T-helper 17 cell (primary cell): ENCODE results near the gene TSHR. TPM values are rescaled to one million over a fixed set of nuclear protein-coding genes. Genes with fewer than 3 reads are reported as not detected.
"Not testable (repeated sequence)": the region's sequence is repeated elsewhere in the genome, so short reads cannot be mapped to it uniquely, and the experiment has no call there.

Experiments used
- ATAC-seq: fragments of 150-1000 bp; cut with Tn5 transposase; 2 replicates; pipeline ENCODE4 v1.10.0; 2021; ENCODE audit warnings: mild to moderate bottlenecking, moderate library complexity
- DNase-seq, 3 donors: peaks; one replicate each; pipeline versions ENCODE4 v3.0.0 to v3.0.0-alpha.2; 2020 to 2021
- H3K9me3 ChIP-seq: one replicate; pipeline ENCODE4 v1.7.0; 2013; ENCODE audit warnings: low read length, mild to moderate bottlenecking; ENCODE audit not compliant: control insufficient read depth, poor library complexity, severe bottlenecking
- H3K27ac Mint-ChIP-seq: one replicate; pipeline ENCODE4 v1.8.0; 2022; ENCODE audit warnings: mild to moderate bottlenecking, moderate library complexity, mixed read lengths
- H3K27me3 Mint-ChIP-seq: one replicate; pipeline ENCODE4 v1.8.0; 2022; ENCODE audit warnings: mixed read lengths
- H3K36me3 Mint-ChIP-seq: one replicate; pipeline ENCODE4 v1.8.0; 2022; ENCODE audit warnings: low read depth, mixed read lengths
- H3K4me1 Mint-ChIP-seq: one replicate; pipeline ENCODE4 v1.8.0; 2022; ENCODE audit warnings: mild to moderate bottlenecking, mixed read lengths
- H3K4me3 Mint-ChIP-seq: one replicate; pipeline ENCODE4 v1.8.0; 2022; ENCODE audit warnings: mild to moderate bottlenecking, moderate library complexity, mixed read lengths
- total RNA-seq, 4 donors: library from RNA in 2 of 4; stranded (reverse) in 2 of 4; gene quantifications; one replicate each; pipeline ENCODE4 v1.2.3 and lab custom pipeline; 2022 to 2026

TSHR gene
- total RNA-seq, 2 donors from 2014 or later, result 0.13 to 0.50 TPM

DNA sequence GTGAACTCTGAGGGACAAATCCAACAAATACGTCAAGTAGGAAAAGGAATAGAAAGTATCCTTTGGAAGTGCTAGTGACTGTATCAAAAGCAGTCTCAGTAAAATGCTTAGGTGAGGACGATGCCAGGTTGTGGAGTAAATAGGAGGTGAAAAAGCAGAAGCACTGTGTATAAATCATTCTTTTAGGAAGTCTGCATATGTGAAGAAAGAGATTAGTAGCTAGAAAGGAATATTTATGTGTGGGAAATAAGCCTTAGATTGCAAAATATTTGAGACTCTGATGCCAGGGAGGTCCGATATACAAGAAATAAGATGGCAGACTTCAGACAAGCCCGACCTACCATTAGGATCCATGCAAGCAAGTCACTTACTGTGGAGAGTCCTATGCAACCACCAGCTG lies 21.7 kb upstream of the TSHR start:
- Mint-ChIP-seq H3K4me1 (peaks cover 36% of the 10 kb centered on the region), H3K27ac (peak overlapping the region; percentile 63), H3K27me3 (no peaks in the 10 kb centered on the region), H3K36me3 (no peaks in the 10 kb centered on the region), H3K4me3 (no peak overlapping the region)
- DNase-seq (no peak), ATAC-seq (no peak)
- H3K9me3 ChIP-seq, result no peaks in the 10 kb centered on the region

DNA sequence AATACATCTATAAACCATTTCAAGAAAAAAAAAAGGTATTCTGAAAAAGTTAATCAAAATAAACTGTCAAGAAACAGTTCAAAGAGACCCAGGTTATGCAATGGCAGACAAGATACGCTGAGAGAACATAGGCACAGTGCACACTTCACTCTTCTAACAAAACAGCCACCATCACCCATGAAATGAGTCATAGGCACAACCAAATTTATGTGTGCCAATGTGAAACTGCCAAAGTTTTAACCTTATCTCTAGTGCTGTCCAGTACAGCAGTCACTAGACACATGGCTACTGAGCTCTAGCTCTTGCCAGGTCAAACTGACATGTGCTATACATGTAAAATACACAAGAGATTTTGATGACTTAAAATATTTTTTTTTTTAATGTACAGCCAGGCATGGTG lies 15.3 kb upstream of the TSHR start:
- peak; percentile 25 for ATAC-seq
- no peak for DNase-seq
- H3K9me3 ChIP-seq, result no peaks in the 10 kb centered on the region
- Mint-ChIP-seq H3K27ac (peak overlapping the region; percentile 96), H3K36me3 (no peaks in the 10 kb centered on the region), H3K27me3 (no peaks in the 10 kb centered on the region), H3K4me1 (peaks cover 25% of the 10 kb centered on the region), H3K4me3 (no peak overlapping the region)

- H3K4me1 Mint-ChIP-seq, result peaks cover 17% of the 10 kb centered on the region
- H3K27ac Mint-ChIP-seq, result peak within 1 kb of the TSS; percentile 96
- DNase-seq (peak; percentile 66 to 72 (median 71)), ATAC-seq (peak; percentile 93)
- H3K9me3 ChIP-seq, result no peaks in the 10 kb centered on the region
- no peaks in the 10 kb centered on the region for H3K27me3 Mint-ChIP-seq
- peak within 1 kb of the TSS; percentile 89 for H3K4me3 Mint-ChIP-seq
- no peaks in the 10 kb centered on the region for H3K36me3 Mint-ChIP-seq
Observed at GRCh38 chr14:80941241-80942185, 13.9 kb upstream of the TSHR start, which contains the start of gene CEP128. CEP128 (minus strand) TSS chr14:80941738.

DNA sequence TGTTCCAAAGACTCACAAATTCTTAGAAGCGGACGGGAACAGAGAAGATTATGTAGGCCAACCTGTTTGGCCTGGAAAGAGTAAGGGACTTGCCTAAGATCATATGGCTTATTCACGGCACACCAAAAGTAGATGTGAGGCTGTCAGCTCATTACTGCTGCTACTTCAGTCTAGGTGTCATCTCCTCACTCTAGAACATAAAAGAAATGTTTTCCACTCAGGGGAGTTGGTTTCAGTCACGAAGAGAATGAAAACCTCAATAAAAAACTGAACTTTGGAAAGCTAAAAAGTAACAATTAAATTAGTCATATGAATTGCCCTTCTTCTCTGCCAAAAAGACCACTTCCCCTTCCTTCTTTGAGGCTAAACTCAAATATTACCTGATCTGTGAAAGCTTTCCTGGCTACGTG lies 13.2 kb upstream of the TSHR start:
- Mint-ChIP-seq H3K4me3 (peak overlapping the region; percentile 89), H3K27me3 (peaks cover 1% of the 10 kb centered on the region), H3K36me3 (no peaks in the 10 kb centered on the region), H3K27ac (peak overlapping the region; percentile 96), H3K4me1 (peaks cover 17% of the 10 kb centered on the region)
- no peak for DNase-seq
- H3K9me3 ChIP-seq, result no peaks in the 10 kb centered on the region
- peak; percentile 33 for ATAC-seq

DNA sequence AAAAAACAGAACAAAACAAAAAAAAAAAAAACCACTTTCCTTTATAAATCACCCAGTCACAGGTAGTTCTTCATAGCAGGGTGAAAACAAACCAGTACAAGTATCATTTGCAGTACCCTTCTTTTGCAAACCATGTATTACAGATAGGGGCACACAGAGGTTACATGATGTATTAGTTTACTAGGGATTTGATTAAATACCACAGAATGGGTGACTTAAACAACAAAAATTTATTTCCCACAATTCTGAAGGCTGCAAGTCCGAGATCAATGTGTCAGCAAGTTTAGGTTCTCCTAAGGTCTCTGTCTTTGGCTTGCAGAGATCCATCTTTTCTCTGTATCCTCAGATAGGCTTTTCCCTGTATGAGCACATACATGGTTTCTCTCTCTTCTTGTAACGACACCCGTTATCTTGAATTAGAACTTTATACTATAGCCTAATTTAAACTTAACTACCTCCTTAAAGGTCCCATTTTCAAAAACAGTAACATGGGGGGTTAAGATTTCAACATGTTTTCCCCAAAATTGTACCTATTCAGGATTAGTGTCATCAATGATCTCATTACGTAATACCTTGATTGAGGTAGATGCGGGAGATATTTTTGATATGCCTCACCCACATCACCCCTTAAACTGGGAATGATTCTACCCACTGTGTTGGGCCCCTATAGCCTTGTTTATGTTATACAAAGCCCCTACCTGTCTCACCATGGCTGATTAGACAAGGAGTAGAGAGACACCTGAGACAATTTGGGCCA lies 10.4 kb upstream of the TSHR start:
- no peak for DNase-seq
- ATAC-seq, result no peak
- Mint-ChIP-seq H3K4me3 (no peak overlapping the region), H3K4me1 (peaks cover 17% of the 10 kb centered on the region), H3K36me3 (no peaks in the 10 kb centered on the region), H3K27me3 (peaks cover 20% of the 10 kb centered on the region), H3K27ac (no peak overlapping the region)
- H3K9me3 ChIP-seq, result no peaks in the 10 kb centered on the region

DNA sequence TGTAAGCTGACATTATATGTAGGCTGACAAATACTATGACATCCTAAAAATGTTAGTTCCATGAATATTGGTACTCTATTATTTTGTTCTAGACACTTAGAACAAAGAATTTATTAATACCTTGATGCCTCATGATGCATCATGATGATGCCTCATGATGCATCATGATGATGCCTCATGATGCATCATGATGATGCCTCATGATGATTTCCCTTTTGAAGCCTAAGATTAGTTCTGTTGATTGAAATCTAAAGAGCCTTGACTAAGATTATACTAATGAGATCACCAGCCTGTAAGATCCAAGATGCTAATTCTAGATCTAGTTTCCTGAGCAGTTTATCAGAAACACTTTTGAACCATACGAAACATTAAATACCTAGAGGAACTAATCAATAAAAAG lies 9.2 kb upstream of the TSHR start:
- H3K27me3 Mint-ChIP-seq, result peaks cover 20% of the 10 kb centered on the region
- no peak for DNase-seq
- no peaks in the 10 kb centered on the region for H3K9me3 ChIP-seq

DNA sequence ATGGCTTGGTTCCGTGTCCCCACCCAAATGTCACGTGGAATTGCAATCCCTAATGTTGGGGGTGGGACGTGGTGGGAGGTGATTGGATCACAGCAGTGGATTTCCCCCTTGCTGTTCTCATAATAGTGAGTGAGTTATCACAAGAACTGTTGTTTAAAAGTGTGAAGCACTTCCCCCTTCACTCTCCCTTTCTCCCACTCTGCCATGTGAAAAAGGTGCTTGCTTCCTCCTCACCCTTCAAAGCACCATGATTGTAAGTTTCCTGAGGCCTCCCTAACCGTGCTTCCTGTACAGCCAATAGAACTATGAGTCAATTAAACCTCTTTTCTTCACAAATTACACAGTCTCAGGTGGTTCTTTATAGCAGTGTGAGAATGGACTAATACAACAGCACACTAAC lies 8.6 kb upstream of the TSHR start:
- peaks cover 20% of the 10 kb centered on the region for H3K27me3 Mint-ChIP-seq
- DNase-seq, result no peak
- H3K4me1 Mint-ChIP-seq, result peaks cover 11% of the 10 kb centered on the region
- H3K9me3 ChIP-seq, result no peaks in the 10 kb centered on the region
- H3K36me3 Mint-ChIP-seq, result no peaks in the 10 kb centered on the region
- H3K4me3 Mint-ChIP-seq, result no peak overlapping the region
- no peak overlapping the region for H3K27ac Mint-ChIP-seq
- no peak for ATAC-seq

More for the DNA sequence above, 9.2 kb upstream of the TSHR start:
- Mint-ChIP-seq H3K4me3 (no peak overlapping the region), H3K4me1 (peaks cover 14% of the 10 kb centered on the region), H3K27ac (no peak overlapping the region), H3K36me3 (no peaks in the 10 kb centered on the region)
- ATAC-seq, result no peak

DNA sequence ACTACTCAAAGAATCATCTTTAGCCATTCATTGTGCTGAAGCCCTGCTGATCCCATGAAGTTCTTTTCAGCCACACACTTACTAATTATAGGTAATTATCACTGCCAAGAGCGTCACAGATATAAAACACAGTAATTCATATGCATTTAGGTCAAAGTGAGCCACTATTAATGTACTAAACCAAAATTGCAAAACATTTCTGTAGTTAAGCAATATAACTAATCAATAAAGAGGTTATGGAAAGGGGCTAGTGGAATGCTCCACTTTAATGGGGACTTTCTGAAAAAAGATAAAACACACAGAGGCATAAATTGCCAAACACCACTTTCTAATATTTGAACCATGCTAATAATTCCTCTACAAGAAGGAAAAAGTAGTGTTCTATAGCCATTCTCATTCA lies 7.1 kb upstream of the TSHR start:
- ATAC-seq (no peak), DNase-seq (no peak)
- Mint-ChIP-seq H3K27ac (no peak overlapping the region), H3K4me1 (no peaks in the 10 kb centered on the region), H3K27me3 (peaks cover 20% of the 10 kb centered on the region), H3K36me3 (no peaks in the 10 kb centered on the region), H3K4me3 (no peak overlapping the region)
- H3K9me3 ChIP-seq, result no peaks in the 10 kb centered on the region

GRCh38 chr14:80951491-80951890 lies 3.9 kb upstream of the TSHR start:
- H3K9me3 ChIP-seq, result no peaks in the 10 kb centered on the region
- DNase-seq, result no peak

DNA sequence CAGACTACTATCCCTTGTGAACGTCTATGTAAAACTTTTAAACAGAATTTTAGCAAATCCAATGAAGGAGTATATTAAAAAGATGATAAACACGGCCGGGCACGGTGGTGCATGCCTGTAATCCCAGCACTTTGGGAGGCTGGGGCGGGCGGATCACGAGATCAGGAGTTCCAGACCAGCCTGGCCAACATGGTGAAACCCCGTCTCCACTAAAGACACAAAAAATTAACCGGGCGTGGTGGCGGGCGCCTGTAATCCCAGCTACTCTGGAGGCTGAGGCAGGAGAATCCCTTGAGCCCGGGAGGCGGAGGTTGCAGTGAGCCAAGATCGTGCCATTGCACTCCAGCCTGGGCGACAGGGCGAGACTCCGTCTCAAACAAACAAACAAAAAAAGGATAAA lies 2.2 kb upstream of the TSHR start:
- Mint-ChIP-seq H3K4me1 (peaks cover 16% of the 10 kb centered on the region), H3K27me3 (peaks cover 14% of the 10 kb centered on the region)
- ATAC-seq, H3K9me3 ChIP-seq, H3K36me3 Mint-ChIP-seq, H3K4me3 Mint-ChIP-seq, DNase-seq, H3K27ac Mint-ChIP-seq: not testable (repeated sequence)

More at GRCh38 chr14:80951491-80951890, 3.9 kb upstream of the TSHR start:
- ATAC-seq, result no peak
- peaks cover 10% of the 10 kb centered on the region for H3K4me1 Mint-ChIP-seq
- no peak overlapping the region for H3K4me3 Mint-ChIP-seq
- H3K27me3 Mint-ChIP-seq, result peaks cover 25% of the 10 kb centered on the region
- H3K36me3 Mint-ChIP-seq, result no peaks in the 10 kb centered on the region
- H3K27ac Mint-ChIP-seq, result no peak overlapping the region

DNA sequence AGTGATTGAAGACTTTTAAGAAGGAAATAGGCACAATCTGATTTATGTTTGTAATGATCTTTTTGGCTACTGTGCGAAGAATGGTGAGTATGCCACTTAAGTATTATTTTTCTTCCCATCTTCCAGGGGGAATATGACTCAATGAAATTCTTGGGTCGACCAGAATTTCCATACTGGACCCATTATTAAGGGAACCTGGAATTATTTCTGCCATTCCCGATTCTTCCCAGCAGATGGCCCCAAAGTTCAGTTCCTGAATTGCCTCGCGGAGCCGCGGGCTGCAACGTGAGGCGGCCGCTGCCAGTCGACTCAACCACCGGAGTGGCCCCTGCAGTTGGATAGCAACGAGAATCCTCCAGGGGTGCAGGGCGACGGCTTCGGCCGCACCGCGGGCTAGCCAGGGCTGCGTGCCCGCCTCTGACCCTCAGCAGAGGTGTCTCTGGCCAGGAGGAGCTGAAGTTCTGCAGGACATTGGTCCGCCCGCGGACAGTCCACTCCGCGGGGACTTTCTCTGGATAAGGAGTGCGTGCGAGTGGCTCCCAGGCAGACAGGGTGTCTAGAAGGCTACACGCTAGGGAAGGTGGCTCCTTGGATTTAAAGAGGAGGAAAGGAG lies 628 bp upstream of the TSHR start:
- H3K27ac Mint-ChIP-seq, result peak overlapping the region; percentile 91
- no peaks in the 10 kb centered on the region for H3K9me3 ChIP-seq
- H3K27me3 Mint-ChIP-seq, result peaks cover 5% of the 10 kb centered on the region
- ATAC-seq (peak; percentile 72), DNase-seq (peak; percentile 58 to 69 (median 60))
- H3K4me1 Mint-ChIP-seq, result peaks cover 30% of the 10 kb centered on the region
- H3K36me3 Mint-ChIP-seq, result peaks cover 2% of the 10 kb centered on the region
- peak overlapping the region; percentile 95 for H3K4me3 Mint-ChIP-seq

DNA sequence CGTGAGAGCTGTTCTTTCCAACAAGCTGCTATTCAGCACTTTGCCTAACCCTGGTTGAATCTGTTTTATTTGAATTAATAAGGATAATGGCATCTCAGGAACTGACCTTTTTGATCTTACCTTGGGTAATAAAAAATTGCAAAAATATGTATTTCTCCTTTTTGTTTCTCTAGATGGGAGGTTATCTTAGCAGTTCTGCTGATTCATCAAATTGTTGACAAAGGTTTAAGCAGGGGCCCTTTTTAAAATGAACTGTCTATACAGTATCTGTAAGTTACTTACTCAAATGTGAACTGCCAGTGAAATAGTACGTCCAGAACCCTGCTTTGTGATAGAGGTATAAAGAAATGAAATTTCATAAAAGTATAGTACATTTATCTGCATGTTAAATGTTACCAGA lies 681 bp downstream of the TSHR start:
- H3K9me3 ChIP-seq, result no peaks in the 10 kb centered on the region
- no peak overlapping the region for H3K27ac Mint-ChIP-seq
- peaks cover 2% of the 10 kb centered on the region for H3K36me3 Mint-ChIP-seq
- ATAC-seq, result no peak
- peaks cover 35% of the 10 kb centered on the region for H3K4me1 Mint-ChIP-seq
- DNase-seq, result no peak
- H3K27me3 Mint-ChIP-seq, result peaks cover 5% of the 10 kb centered on the region
- peak overlapping the region; percentile 95 for H3K4me3 Mint-ChIP-seq

- H3K4me3 Mint-ChIP-seq, result no peak overlapping the region
- no peak for ATAC-seq
- no peak for DNase-seq
Observed at GRCh38 chr14:80956922-80957321, 1.5 kb downstream of the TSHR start.

More at GRCh38 chr14:80956922-80957321, 1.5 kb downstream of the TSHR start:
- H3K36me3 Mint-ChIP-seq, result peaks cover 2% of the 10 kb centered on the region
- peaks cover 5% of the 10 kb centered on the region for H3K27me3 Mint-ChIP-seq
- H3K4me1 Mint-ChIP-seq, result peaks cover 35% of the 10 kb centered on the region
- H3K27ac Mint-ChIP-seq, result no peak overlapping the region
- no peaks in the 10 kb centered on the region for H3K9me3 ChIP-seq
